Prostate gland (tissue), 2 donors: ENCODE measurements around the gene NUMB.

Experiments
- POLR2A ChIP-seq: fragments of 450-650 bp; IDR thresholded peaks from one replicate; pipeline ENCODE4 v1.6.1; 2016; ENCODE audit warnings: antibody characterized with exemption, mild to moderate bottlenecking
- POLR2AphosphoS5 ChIP-seq: sonication (generic); formaldehyde crosslinking; IDR thresholded peaks from one replicate; pipeline ENCODE4 v1.6.1; 2017; ENCODE audit warnings: antibody characterized with exemption
- TF ChIP-seq, protein P1 (sequence below), 4 experiments: fragments of 200-600 bp in 2 of 4; fragments of 450-650 bp in 2 of 4; sonication (generic) in 2 of 4; IDR thresholded peaks; 1 replicate in 3 of 4; 2 replicates in 1 of 4; pipeline ENCODE4 v1.5.1; 2016 to 2019; ENCODE audit warnings: antibody characterized with exemption in 4 of 4, mild to moderate bottlenecking in 2 of 4, moderate library complexity in 2 of 4

DNA sequence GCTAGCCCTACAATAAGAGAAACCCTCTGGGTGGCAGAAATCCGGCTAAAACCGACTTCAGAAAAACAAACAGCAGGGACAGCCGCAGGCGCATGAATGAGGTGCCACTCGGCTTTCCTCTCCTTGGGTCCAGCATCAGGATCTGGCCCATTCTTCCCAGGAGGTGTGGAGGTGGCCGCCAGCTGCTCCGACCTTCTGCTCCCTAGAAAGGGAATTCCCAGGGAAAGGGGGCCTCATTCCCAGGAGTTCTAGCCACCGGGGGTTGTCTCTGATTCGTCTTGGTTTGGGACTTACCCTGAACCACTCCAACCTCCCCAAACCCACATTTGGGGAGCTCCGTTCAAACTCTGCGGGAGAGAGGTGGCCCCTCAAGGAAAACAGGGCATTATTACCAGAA, 208.0 kb downstream of the NUMB start:
- TF ChIP-seq, protein P1, sequence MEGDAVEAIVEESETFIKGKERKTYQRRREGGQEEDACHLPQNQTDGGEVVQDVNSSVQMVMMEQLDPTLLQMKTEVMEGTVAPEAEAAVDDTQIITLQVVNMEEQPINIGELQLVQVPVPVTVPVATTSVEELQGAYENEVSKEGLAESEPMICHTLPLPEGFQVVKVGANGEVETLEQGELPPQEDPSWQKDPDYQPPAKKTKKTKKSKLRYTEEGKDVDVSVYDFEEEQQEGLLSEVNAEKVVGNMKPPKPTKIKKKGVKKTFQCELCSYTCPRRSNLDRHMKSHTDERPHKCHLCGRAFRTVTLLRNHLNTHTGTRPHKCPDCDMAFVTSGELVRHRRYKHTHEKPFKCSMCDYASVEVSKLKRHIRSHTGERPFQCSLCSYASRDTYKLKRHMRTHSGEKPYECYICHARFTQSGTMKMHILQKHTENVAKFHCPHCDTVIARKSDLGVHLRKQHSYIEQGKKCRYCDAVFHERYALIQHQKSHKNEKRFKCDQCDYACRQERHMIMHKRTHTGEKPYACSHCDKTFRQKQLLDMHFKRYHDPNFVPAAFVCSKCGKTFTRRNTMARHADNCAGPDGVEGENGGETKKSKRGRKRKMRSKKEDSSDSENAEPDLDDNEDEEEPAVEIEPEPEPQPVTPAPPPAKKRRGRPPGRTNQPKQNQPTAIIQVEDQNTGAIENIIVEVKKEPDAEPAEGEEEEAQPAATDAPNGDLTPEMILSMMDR (IDR thresholded peaks at IDR 0.05) = no peak
- no peak for TF ChIP-seq POLR2A
- TF ChIP-seq POLR2AphosphoS5 = no peak
